SK-N-SH treated with all-trans-retinoic acid at 6 μM for 48 hours (cell line): ENCODE data around the gene MRPL17.

Source experiments
- ATAC-seq: fragments of 200-7000 bp; cut with Tn5 transposase; 3 replicates; pipeline ENCODE4 v1.9.1; 2020; ENCODE audit warnings: mild to moderate bottlenecking, moderate library complexity
- ARNTL ChIP-seq: fragments of 450-650 bp; formaldehyde crosslinking; IDR thresholded peaks from 2 replicates; pipeline ENCODE4 v1.5.0; 2020; ENCODE audit warnings: low read depth, mild to moderate bottlenecking, moderate library complexity, borderline replicate concordance
- BACH2 ChIP-seq: fragments of 250-450 bp; sonication (Bioruptor Pico); IDR thresholded peaks from 2 replicates; pipeline ENCODE4 v1.9.0; 2021; ENCODE audit warnings: mild to moderate bottlenecking, borderline replicate concordance
- CSDC2 ChIP-seq: fragments of 250-450 bp; sonication (Bioruptor Pico); IDR thresholded peaks from 2 replicates; pipeline ENCODE4 v1.5.0; 2020; ENCODE audit warnings: mild to moderate bottlenecking, moderate library complexity
- ESRRG ChIP-seq: fragments of 250-450 bp; sonication (Bioruptor Pico); IDR thresholded peaks from 2 replicates; pipeline ENCODE4 v1.6.1; 2021; ENCODE audit warnings: mild to moderate bottlenecking
- GLIS3 ChIP-seq: fragments of 250-450 bp; sonication (Bioruptor Pico); IDR thresholded peaks from 2 replicates; pipeline ENCODE4 v1.5.0; 2020; ENCODE audit warnings: mild to moderate bottlenecking, moderate library complexity
- ISL1 ChIP-seq: fragments of 250-450 bp; sonication (Bioruptor Pico); IDR thresholded peaks from 2 replicates; pipeline ENCODE4 v2.1.2; 2022; ENCODE audit warnings: mild to moderate bottlenecking, moderate library complexity
- OSR1 ChIP-seq: fragments of 250-450 bp; sonication (Bioruptor Pico); IDR thresholded peaks from 2 replicates; pipeline ENCODE4 v1.8.0; 2022; ENCODE audit warnings: moderate library complexity, mild to moderate bottlenecking, inconsistent platforms
- PPARA ChIP-seq: fragments of 250-450 bp; sonication (Bioruptor Pico); IDR thresholded peaks from 2 replicates; pipeline ENCODE4 v1.5.0; 2020; ENCODE audit warnings: mild to moderate bottlenecking, borderline replicate concordance
- RARB ChIP-seq: fragments of 250-450 bp; sonication (Bioruptor Pico); IDR thresholded peaks from 2 replicates; pipeline ENCODE4 v1.8.0; 2021; ENCODE audit warnings: mild to moderate bottlenecking, moderate library complexity
- SNAI2 ChIP-seq: fragments of 250-450 bp; sonication (Bioruptor Pico); IDR thresholded peaks from 2 replicates; pipeline ENCODE4 v1.5.0; 2020; ENCODE audit warnings: mild to moderate bottlenecking, moderate library complexity
- TCF4 ChIP-seq: fragments of 250-450 bp; sonication (Bioruptor Pico); IDR thresholded peaks from 2 replicates; pipeline ENCODE4 v1.8.0; 2021; ENCODE audit warnings: mild to moderate bottlenecking, moderate library complexity, borderline replicate concordance
- TOX ChIP-seq: fragments of 250-450 bp; sonication (Bioruptor Pico); IDR thresholded peaks from 2 replicates; pipeline ENCODE4 v1.8.0; 2021; ENCODE audit warnings: mild to moderate bottlenecking, moderate library complexity, borderline replicate concordance
- ZC3H10 ChIP-seq: fragments of 250-450 bp; sonication (Bioruptor Pico); IDR thresholded peaks from 2 replicates; pipeline ENCODE4 v1.5.1; 2021; ENCODE audit warnings: mild to moderate bottlenecking, moderate library complexity
- ZFP3 ChIP-seq: fragments of 250-450 bp; sonication (Bioruptor Pico); IDR thresholded peaks from 2 replicates; pipeline ENCODE4 v1.5.0; 2020; ENCODE audit warnings: mild to moderate bottlenecking, moderate library complexity
- ZFP30 ChIP-seq: fragments of 450-650 bp; formaldehyde crosslinking; IDR thresholded peaks from 2 replicates; pipeline ENCODE4 v1.5.0; 2022; ENCODE audit warnings: mild to moderate bottlenecking, moderate library complexity
- ZNF70 ChIP-seq: fragments of 450-650 bp; formaldehyde crosslinking; IDR thresholded peaks from 2 replicates; pipeline ENCODE4 v1.5.0; 2020; ENCODE audit warnings: mild to moderate bottlenecking, moderate library complexity
- ZNF8 ChIP-seq: fragments of 450-650 bp; formaldehyde crosslinking; IDR thresholded peaks from 2 replicates; pipeline ENCODE4 v1.5.0; 2020; ENCODE audit warnings: mild to moderate bottlenecking, moderate library complexity
- TF ChIP-seq, protein P1 (sequence below): fragments of 250-450 bp; sonication (Bioruptor Pico); IDR thresholded peaks from 2 replicates; pipeline ENCODE4 v1.8.0; 2020; ENCODE audit warnings: mild to moderate bottlenecking, moderate library complexity, borderline replicate concordance
- TF ChIP-seq, protein P2 (sequence below): fragments of 250-450 bp; sonication (Bioruptor Pico); IDR thresholded peaks from 2 replicates; pipeline ENCODE4 v1.8.0; 2021; ENCODE audit warnings: low read depth, mild to moderate bottlenecking, moderate library complexity, borderline replicate concordance
- TF ChIP-seq, protein P3 (sequence below): fragments of 250-450 bp; sonication (Bioruptor Pico); IDR thresholded peaks from 2 replicates; pipeline ENCODE4 v1.5.1; 2021; ENCODE audit warnings: mild to moderate bottlenecking, moderate library complexity
- TF ChIP-seq, protein P4 (sequence below): fragments of 250-450 bp; sonication (Bioruptor Pico); IDR thresholded peaks from 2 replicates; pipeline ENCODE4 v1.5.0; 2020; ENCODE audit warnings: mild to moderate bottlenecking, moderate library complexity
- TF ChIP-seq, protein P5 (sequence below): fragments of 250-450 bp; sonication (Bioruptor Pico); IDR thresholded peaks from 2 replicates; pipeline ENCODE4 v1.5.1; 2020; ENCODE audit warnings: low read depth, mild to moderate bottlenecking, moderate library complexity

MRPL17 gene

DNA sequence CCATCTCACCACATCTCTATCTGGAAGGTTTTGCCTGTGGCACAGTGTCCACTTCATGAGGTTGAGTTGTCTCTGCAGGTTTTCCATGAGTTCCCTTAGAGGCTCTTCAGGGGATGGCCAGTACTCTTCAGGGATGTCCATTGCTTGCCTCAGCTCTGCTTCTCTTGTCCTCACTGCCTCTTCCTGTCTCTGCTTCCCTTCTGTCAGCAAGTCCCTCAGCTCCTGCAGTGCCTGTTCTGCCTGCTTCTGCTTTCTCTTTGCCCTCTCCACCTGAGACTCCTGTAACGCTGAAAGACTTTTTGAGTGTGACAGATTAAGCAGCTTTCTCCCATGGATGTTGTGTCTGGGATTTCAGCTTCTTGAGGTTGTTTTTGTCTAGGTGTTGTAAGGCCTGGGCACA is 38.2 kb upstream of the MRPL17 start:
- no peak for ATAC-seq
- TF ChIP-seq, protein P1, sequence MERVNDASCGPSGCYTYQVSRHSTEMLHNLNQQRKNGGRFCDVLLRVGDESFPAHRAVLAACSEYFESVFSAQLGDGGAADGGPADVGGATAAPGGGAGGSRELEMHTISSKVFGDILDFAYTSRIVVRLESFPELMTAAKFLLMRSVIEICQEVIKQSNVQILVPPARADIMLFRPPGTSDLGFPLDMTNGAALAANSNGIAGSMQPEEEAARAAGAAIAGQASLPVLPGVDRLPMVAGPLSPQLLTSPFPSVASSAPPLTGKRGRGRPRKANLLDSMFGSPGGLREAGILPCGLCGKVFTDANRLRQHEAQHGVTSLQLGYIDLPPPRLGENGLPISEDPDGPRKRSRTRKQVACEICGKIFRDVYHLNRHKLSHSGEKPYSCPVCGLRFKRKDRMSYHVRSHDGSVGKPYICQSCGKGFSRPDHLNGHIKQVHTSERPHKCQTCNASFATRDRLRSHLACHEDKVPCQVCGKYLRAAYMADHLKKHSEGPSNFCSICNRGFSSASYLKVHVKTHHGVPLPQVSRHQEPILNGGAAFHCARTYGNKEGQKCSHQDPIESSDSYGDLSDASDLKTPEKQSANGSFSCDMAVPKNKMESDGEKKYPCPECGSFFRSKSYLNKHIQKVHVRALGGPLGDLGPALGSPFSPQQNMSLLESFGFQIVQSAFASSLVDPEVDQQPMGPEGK (CRISPR knock-in tag), result no peak
- TF ChIP-seq OSR1 (CRISPR knock-in tag) (no peak), ZFP3 (no peak), ZFP30 (CRISPR knock-in tag) (no peak), PPARA (CRISPR knock-in tag) (no peak), RARB (CRISPR knock-in tag) (no peak), ZC3H10 (CRISPR knock-in tag) (no peak), TCF4 (CRISPR knock-in tag) (no peak), ESRRG (CRISPR knock-in tag) (no peak), BACH2 (no peak)
- TF ChIP-seq, protein P2, sequence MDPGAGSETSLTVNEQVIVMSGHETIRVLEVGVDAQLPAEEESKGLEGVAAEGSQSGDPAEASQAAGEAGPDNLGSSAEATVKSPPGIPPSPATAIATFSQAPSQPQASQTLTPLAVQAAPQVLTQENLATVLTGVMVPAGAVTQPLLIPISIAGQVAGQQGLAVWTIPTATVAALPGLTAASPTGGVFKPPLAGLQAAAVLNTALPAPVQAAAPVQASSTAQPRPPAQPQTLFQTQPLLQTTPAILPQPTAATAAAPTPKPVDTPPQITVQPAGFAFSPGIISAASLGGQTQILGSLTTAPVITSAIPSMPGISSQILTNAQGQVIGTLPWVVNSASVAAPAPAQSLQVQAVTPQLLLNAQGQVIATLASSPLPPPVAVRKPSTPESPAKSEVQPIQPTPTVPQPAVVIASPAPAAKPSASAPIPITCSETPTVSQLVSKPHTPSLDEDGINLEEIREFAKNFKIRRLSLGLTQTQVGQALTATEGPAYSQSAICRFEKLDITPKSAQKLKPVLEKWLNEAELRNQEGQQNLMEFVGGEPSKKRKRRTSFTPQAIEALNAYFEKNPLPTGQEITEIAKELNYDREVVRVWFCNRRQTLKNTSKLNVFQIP (CRISPR knock-in tag), result no peak
- TF ChIP-seq, protein P3, sequence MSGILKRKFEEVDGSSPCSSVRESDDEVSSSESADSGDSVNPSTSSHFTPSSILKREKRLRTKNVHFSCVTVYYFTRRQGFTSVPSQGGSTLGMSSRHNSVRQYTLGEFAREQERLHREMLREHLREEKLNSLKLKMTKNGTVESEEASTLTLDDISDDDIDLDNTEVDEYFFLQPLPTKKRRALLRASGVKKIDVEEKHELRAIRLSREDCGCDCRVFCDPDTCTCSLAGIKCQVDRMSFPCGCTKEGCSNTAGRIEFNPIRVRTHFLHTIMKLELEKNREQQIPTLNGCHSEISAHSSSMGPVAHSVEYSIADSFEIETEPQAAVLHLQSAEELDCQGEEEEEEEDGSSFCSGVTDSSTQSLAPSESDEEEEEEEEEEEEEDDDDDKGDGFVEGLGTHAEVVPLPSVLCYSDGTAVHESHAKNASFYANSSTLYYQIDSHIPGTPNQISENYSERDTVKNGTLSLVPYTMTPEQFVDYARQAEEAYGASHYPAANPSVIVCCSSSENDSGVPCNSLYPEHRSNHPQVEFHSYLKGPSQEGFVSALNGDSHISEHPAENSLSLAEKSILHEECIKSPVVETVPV (CRISPR knock-in tag), result no peak
- TF ChIP-seq, protein P4, sequence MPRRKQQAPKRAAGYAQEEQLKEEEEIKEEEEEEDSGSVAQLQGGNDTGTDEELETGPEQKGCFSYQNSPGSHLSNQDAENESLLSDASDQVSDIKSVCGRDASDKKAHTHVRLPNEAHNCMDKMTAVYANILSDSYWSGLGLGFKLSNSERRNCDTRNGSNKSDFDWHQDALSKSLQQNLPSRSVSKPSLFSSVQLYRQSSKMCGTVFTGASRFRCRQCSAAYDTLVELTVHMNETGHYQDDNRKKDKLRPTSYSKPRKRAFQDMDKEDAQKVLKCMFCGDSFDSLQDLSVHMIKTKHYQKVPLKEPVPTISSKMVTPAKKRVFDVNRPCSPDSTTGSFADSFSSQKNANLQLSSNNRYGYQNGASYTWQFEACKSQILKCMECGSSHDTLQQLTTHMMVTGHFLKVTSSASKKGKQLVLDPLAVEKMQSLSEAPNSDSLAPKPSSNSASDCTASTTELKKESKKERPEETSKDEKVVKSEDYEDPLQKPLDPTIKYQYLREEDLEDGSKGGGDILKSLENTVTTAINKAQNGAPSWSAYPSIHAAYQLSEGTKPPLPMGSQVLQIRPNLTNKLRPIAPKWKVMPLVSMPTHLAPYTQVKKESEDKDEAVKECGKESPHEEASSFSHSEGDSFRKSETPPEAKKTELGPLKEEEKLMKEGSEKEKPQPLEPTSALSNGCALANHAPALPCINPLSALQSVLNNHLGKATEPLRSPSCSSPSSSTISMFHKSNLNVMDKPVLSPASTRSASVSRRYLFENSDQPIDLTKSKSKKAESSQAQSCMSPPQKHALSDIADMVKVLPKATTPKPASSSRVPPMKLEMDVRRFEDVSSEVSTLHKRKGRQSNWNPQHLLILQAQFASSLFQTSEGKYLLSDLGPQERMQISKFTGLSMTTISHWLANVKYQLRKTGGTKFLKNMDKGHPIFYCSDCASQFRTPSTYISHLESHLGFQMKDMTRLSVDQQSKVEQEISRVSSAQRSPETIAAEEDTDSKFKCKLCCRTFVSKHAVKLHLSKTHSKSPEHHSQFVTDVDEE (CRISPR knock-in tag), result no peak

DNA sequence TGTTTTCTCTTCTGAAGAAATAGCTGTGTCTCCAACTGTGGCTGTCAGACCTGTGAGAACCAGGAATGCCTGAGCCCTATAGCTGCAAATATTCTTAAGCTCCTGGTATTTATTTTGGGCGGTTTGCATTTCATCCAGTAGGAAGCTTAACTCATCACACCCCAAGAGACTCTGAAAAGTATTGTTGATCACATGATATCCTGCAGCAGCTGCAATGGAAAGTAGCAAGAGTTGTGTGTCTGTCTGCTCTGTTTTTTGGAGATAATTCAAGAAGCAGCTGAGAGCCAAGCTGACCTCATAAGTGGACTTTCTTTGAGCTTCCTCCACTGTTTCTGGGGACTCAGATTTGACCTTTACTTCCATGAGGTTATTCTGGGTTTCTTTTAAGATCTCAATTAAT is 36.4 kb upstream of the MRPL17 start:
- no peak for ATAC-seq
- TF ChIP-seq ZNF70 (CRISPR knock-in tag) (no peak), TOX (no peak), ISL1 (CRISPR knock-in tag) (no peak), CSDC2 (CRISPR knock-in tag) (no peak), OSR1 (CRISPR knock-in tag) (no peak), GLIS3 (CRISPR knock-in tag) (no peak)

DNA sequence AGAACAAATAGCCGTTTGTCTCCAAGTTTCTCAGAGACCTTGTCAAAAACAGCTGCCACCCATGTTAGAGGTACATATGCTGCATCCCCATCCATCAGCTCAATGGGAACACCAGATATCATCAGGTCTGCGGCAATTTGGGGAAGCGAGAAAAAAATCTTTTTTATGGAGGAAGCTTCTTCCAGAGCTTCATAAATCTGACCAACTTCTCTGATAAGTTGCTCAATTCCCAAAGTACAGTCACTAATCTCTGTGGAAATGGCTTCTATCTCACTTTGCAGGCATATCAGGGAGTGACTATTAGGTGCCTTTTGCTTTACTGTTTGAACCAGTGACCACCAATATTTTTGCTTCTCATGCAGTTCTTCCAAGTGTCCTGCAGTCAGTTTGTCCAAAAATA is 34.3 kb upstream of the MRPL17 start:
- no peak for ATAC-seq
- TF ChIP-seq, protein P4 (CRISPR knock-in tag), result no peak
- TF ChIP-seq SNAI2 (CRISPR knock-in tag), result no peak
- TF ChIP-seq ESRRG (CRISPR knock-in tag), result no peak
- TF ChIP-seq CSDC2 (CRISPR knock-in tag), result no peak
- no peak for TF ChIP-seq RARB (CRISPR knock-in tag)
- no peak for TF ChIP-seq ZNF70 (CRISPR knock-in tag)
- TF ChIP-seq, protein P5, sequence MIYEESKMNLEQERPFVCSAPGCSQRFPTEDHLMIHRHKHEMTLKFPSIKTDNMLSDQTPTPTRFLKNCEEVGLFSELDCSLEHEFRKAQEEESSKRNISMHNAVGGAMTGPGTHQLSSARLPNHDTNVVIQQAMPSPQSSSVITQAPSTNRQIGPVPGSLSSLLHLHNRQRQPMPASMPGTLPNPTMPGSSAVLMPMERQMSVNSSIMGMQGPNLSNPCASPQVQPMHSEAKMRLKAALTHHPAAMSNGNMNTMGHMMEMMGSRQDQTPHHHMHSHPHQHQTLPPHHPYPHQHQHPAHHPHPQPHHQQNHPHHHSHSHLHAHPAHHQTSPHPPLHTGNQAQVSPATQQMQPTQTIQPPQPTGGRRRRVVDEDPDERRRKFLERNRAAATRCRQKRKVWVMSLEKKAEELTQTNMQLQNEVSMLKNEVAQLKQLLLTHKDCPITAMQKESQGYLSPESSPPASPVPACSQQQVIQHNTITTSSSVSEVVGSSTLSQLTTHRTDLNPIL, result no peak
- no peak for TF ChIP-seq ISL1 (CRISPR knock-in tag)
- no peak for TF ChIP-seq GLIS3 (CRISPR knock-in tag)
- no peak for TF ChIP-seq ZC3H10 (CRISPR knock-in tag)
- TF ChIP-seq ARNTL (CRISPR knock-in tag), result no peak
- TF ChIP-seq ZFP30 (CRISPR knock-in tag), result no peak
- TF ChIP-seq TCF4 (CRISPR knock-in tag), result no peak
- no peak for TF ChIP-seq TOX
- no peak for TF ChIP-seq PPARA (CRISPR knock-in tag)
- no peak for TF ChIP-seq ZFP3
- no peak for TF ChIP-seq ZNF8
- TF ChIP-seq, protein P1 (CRISPR knock-in tag), result no peak
- TF ChIP-seq, protein P3 (CRISPR knock-in tag), result no peak
